ENCODE measurements around the gene NSD1. TPM values are rescaled to one million over a fixed set of nuclear protein-coding genes. Genes with fewer than 3 reads are reported as not detected.

The NSD1 gene
- total RNA-seq, 2 donors from 2014 or later = 150 to 190 TPM

- peak; percentile 45 for DNase-seq
- no peak overlapping the region for H3K4me3 Mint-ChIP-seq
- no peak for TF ChIP-seq CTCF (conservative IDR thresholded peaks at IDR 0.05)
- peaks cover 32% of the 10 kb centered on the region for H3K36me3 Mint-ChIP-seq (ENCODE audit: low read depth)
- no peaks in the 10 kb centered on the region for H3K36me3 ChIP-seq (ENCODE audit: control insufficient read depth, insufficient read depth, low read length)
- WGBS, 2 experiments (ENCODE audit: insufficient coverage in 1 of 2, insufficient read length in 1 of 2) = 94 to 98% methylated on average over 23 to 30 of the region's 30 CpGs
- H3K9me3 ChIP-seq (ENCODE audit: control insufficient read depth, low read length) = no peaks in the 10 kb centered on the region
- H3K9me3 Mint-ChIP-seq = no peaks in the 10 kb centered on the region
- H3K4me1 Mint-ChIP-seq = peaks cover 7% of the 10 kb centered on the region
- H3K9ac ChIP-seq (ENCODE audit: extremely low read depth, low read length, poor library complexity, severe bottlenecking) = no peak overlapping the region
- H3K27me3 Mint-ChIP-seq (ENCODE audit: insufficient read depth) = no peaks in the 10 kb centered on the region
- H3K27ac ChIP-seq (ENCODE audit: low read depth, low read length) = peak overlapping the region; percentile 83
- no peaks in the 10 kb centered on the region for H3K4me1 ChIP-seq (ENCODE audit: control insufficient read depth, insufficient read depth, low read length)
- H3K27ac Mint-ChIP-seq = no peak overlapping the region
- H3K27me3 ChIP-seq (ENCODE audit: control insufficient read depth, insufficient read depth, low read length, poor library complexity, severe bottlenecking) = no peaks in the 10 kb centered on the region
- H3K4me3 ChIP-seq (ENCODE audit: low read length) = no peak overlapping the region
Measured at GRCh38 chr5:177097016-177097985, 36.3 kb upstream of the NSD1 start.

GRCh38 chr5:177098120-177098469 lies 35.5 kb upstream of the NSD1 start:
- Histone ChIP-seq H3K36me3 (ENCODE audit: control insufficient read depth, insufficient read depth, low read length) (no peaks in the 10 kb centered on the region), H3K4me3 (ENCODE audit: low read length) (no peak overlapping the region), H3K27me3 (ENCODE audit: control insufficient read depth, insufficient read depth, low read length, poor library complexity, severe bottlenecking) (no peaks in the 10 kb centered on the region), H3K27ac (ENCODE audit: low read depth, low read length) (peak overlapping the region; percentile 83), H3K9ac (ENCODE audit: extremely low read depth, low read length, poor library complexity, severe bottlenecking) (no peak overlapping the region), H3K9me3 (ENCODE audit: control insufficient read depth, low read length) (no peaks in the 10 kb centered on the region), H3K4me1 (ENCODE audit: control insufficient read depth, insufficient read depth, low read length) (no peaks in the 10 kb centered on the region)
- Mint-ChIP-seq H3K4me3 (no peak overlapping the region), H3K27ac (no peak overlapping the region), H3K36me3 (ENCODE audit: low read depth) (peaks cover 25% of the 10 kb centered on the region), H3K4me1 (peaks cover 7% of the 10 kb centered on the region), H3K9me3 (no peaks in the 10 kb centered on the region), H3K27me3 (ENCODE audit: insufficient read depth) (no peaks in the 10 kb centered on the region)
- no peak for TF ChIP-seq CTCF (conservative IDR thresholded peaks at IDR 0.05)
- 93 to 95% methylated on average over 3 to 6 of the region's 6 CpGs for WGBS, 2 experiments (ENCODE audit: insufficient coverage in 1 of 2, insufficient read length in 1 of 2)
- no peak for DNase-seq

GRCh38 chr5:177098470-177099141 lies 35.0 kb upstream of the NSD1 start:
- no peaks in the 10 kb centered on the region for H3K27me3 ChIP-seq (ENCODE audit: control insufficient read depth, insufficient read depth, low read length, poor library complexity, severe bottlenecking)
- H3K27ac ChIP-seq (ENCODE audit: low read depth, low read length) = peak overlapping the region; percentile 83
- H3K4me3 ChIP-seq (ENCODE audit: low read length) = no peak overlapping the region
- TF ChIP-seq CTCF (conservative IDR thresholded peaks at IDR 0.05) = no peak
- 91 to 92% methylated on average over 9 to 18 of the region's 18 CpGs for WGBS, 2 experiments (ENCODE audit: insufficient coverage in 1 of 2, insufficient read length in 1 of 2)
- H3K4me3 Mint-ChIP-seq = no peak overlapping the region
- no peaks in the 10 kb centered on the region for H3K9me3 Mint-ChIP-seq
- no peaks in the 10 kb centered on the region for H3K9me3 ChIP-seq (ENCODE audit: control insufficient read depth, low read length)
- no peak overlapping the region for H3K9ac ChIP-seq (ENCODE audit: extremely low read depth, low read length, poor library complexity, severe bottlenecking)
- no peaks in the 10 kb centered on the region for H3K36me3 ChIP-seq (ENCODE audit: control insufficient read depth, insufficient read depth, low read length)
- peaks cover 20% of the 10 kb centered on the region for H3K36me3 Mint-ChIP-seq (ENCODE audit: low read depth)
- DNase-seq = peak; percentile 49
- H3K27me3 Mint-ChIP-seq (ENCODE audit: insufficient read depth) = no peaks in the 10 kb centered on the region
- H3K4me1 Mint-ChIP-seq = peaks cover 7% of the 10 kb centered on the region
- peak overlapping the region; percentile 76 for H3K27ac Mint-ChIP-seq
- H3K4me1 ChIP-seq (ENCODE audit: control insufficient read depth, insufficient read depth, low read length) = no peaks in the 10 kb centered on the region
